Activated naive CD8-positive, alpha-beta T cell treated with anti-CD3 and anti-CD28 coated beads, Interleukin-2, amount 50 U/mL, for 16 hours (primary cell): ENCODE data around the gene SUCO.

ENCODE experiments used
- DNase-seq: peaks from one replicate; pipeline ENCODE4 v3.0.0-alpha.2; 2020; ENCODE audit warnings: low read depth, low spot score

The SUCO gene

GRCh38 chr1:172515436-172515835 lies 17.5 kb upstream of the SUCO start:
- no peak for DNase-seq

GRCh38 chr1:172515927-172516326 lies 17.0 kb upstream of the SUCO start:
- DNase-seq, result no peak

- no peak for DNase-seq
Measured at GRCh38 chr1:172517081-172517480, 15.9 kb upstream of the SUCO start.

GRCh38 chr1:172517545-172517944 lies 15.4 kb upstream of the SUCO start:
- DNase-seq, result no peak

- DNase-seq, result no peak
Measured at GRCh38 chr1:172529304-172529703, 3.6 kb upstream of the SUCO start.

- no peak for DNase-seq
Measured at GRCh38 chr1:172530000-172530399, 3.0 kb upstream of the SUCO start.

- DNase-seq, result no peak
Measured at GRCh38 chr1:172531412-172532182, 1.4 kb upstream of the SUCO start.

- DNase-seq, result peak; percentile 76
Measured at GRCh38 chr1:172532183-172532699, 709 bp upstream of the SUCO start.

- DNase-seq, result no peak
Measured at GRCh38 chr1:172533513-172534151, 682 bp downstream of the SUCO start.

GRCh38 chr1:172536256-172536655 lies 3.3 kb downstream of the SUCO start:
- DNase-seq, result no peak

- no peak for DNase-seq
Measured at GRCh38 chr1:172537366-172537765, 4.4 kb downstream of the SUCO start.

GRCh38 chr1:172537827-172538391 lies 5.0 kb downstream of the SUCO start:
- no peak for DNase-seq

- DNase-seq, result no peak
Measured at GRCh38 chr1:172540635-172541034, 7.7 kb downstream of the SUCO start.

GRCh38 chr1:172544481-172545104 lies 11.6 kb downstream of the SUCO start:
- DNase-seq, result no peak

GRCh38 chr1:172545396-172546004 lies 12.6 kb downstream of the SUCO start:
- DNase-seq, result no peak

- DNase-seq, result no peak
Measured at GRCh38 chr1:172547071-172547470, 14.1 kb downstream of the SUCO start.

GRCh38 chr1:172549621-172550280 lies 16.8 kb downstream of the SUCO start:
- DNase-seq, result no peak

- no peak for DNase-seq
Measured at GRCh38 chr1:172551279-172551678, 18.3 kb downstream of the SUCO start.

GRCh38 chr1:172554915-172555314 lies 22.0 kb downstream of the SUCO start:
- no peak for DNase-seq

GRCh38 chr1:172556461-172556860 lies 23.5 kb downstream of the SUCO start:
- no peak for DNase-seq

- DNase-seq, result no peak
Measured at GRCh38 chr1:172557270-172557669, 24.3 kb downstream of the SUCO start.
